ENCODE measurements around the gene CTCF.

Gene CTCF

GRCh38 chr16:67594956-67595355 is 32.6 kb downstream of the CTCF start:
- DNase-seq (ENCODE audit: low read depth): no peak

- DNase-seq (ENCODE audit: low read depth): no peak
Observed at GRCh38 chr16:67598527-67598926, 36.2 kb downstream of the CTCF start.

DNA sequence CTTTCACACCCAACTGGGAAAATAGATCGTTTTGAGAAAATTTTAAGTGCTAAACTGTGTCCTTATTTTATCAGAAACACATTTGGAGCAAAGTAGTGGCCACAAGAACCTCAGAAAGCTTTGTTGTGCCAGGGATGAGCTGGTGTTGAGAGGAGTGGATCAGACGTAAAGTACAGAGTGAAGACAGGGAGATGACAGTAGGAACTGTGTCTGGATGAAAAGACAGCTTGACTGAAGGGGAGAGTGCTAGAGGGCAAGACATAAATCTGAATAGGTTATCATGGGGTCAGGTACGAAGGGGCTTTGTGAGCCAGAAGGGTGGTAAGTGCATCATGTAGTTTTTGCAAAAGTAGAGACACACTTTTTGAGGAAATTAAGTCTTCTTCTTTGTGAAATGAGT is 43.3 kb downstream of the CTCF start:
- no peak for DNase-seq (ENCODE audit: low read depth)

DNA sequence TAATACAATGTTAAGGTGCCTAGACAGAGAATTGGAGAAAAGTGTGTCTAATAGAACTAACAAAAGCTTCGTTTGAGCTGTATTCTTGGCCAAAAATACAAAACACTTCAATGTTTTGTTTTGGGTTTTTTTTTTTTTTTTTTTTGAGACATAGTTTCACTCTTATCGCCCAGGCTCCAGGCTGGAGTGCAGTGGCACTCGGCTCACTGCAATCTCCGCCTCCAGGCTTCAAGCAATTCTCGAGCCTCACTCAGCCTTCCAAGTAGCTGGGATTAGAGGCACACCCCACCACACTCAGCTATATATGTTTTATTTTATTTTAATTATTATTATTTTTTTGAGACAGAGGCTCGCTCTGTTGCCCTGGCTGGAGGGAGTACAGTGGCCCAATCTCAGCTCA is 44.3 kb downstream of the CTCF start:
- DNase-seq (ENCODE audit: low read depth): no peak

DNA sequence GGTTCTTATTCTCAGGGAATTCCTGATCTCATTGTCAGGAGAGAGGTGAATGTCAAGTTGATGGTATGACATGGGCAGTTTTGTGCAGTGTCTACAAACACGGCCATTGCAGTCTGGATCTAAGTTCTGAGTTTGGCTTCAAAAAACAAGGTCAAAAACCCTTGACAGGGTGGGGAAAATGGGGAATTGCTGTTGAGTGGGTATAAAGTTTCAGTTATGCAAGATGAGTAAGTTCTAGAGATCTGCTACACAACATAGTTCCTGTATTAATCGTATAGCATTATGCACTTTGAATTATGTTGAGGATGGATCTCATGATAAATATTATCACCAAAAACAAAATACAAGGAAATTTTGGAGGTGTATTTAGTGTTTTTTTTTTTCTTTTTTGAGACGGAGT is 46.0 kb downstream of the CTCF start:
- DNase-seq (ENCODE audit: low read depth): no peak

DNA sequence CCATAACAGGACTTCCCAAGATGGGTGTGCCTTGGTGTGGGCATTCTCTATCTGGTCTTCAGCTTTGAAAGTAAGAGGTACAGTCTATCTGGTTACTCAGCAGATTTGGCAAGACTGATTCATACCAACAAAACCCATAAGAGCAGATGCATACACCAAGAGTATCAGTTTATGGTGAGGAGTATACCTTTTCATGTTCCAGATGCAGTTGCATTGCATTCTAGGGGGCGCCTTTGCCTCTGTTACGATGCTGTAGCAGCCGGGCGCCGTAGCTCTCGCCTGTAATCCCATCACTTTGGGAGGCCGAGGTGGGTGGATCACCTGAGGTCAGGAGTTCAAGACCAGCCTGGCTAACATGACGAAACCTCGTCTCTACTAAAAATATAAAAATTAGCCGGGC is 51.5 kb downstream of the CTCF start:
- no peak for DNase-seq (ENCODE audit: low read depth)

DNA sequence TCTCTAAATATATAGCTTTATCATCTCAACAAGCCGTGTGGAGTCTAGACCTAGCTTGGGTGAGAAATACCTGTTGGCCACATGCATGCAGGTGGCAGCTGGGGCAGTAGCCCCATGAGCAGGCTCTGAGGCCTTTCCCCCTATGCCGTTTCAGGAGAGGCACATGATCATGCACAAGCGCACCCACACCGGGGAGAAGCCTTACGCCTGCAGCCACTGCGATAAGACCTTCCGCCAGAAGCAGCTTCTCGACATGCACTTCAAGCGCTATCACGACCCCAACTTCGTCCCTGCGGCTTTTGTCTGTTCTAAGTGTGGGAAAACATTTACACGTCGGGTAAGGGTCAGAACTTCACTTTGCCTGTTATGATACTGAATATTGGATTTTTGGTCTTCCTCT is 65.9 kb downstream of the CTCF start:
- no peak for DNase-seq (ENCODE audit: low read depth)

DNA sequence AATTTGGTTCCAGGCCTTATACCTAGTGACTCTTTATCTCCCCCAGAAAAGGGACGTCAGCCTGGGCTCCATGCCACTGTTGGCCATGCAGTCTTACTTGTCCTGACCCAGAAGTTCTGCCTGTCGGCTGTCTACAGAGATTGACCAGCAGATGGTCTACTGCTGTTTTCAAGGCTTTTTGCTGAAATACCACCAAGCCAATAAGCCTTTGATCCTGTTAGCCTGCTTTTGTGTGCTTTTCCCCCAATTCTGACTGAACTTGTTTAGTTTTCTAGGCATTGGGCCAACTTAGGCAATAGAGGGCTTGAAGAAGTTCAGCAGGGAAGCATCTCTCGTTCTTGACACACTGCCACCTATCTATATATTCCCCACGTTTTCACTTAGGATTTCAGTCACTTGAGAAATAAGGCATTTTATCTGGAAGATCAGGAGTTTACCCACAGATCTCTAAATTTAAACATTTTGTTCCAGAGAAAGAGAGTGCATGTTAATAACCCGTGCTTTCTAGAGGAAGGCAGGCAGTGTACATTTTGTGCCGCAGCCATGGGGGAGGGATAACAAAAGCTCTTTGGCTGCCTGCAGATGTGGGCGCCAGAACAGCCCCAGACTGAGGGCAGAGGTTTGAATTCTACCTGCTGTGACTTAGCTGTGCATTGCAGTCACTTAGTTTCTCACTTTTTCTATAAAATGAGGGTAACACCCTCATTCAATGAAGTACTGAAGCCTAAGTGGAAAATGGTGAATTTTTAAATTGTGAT is 70.3 kb downstream of the CTCF start:
- DNase-seq (ENCODE audit: low read depth): no peak

DNA sequence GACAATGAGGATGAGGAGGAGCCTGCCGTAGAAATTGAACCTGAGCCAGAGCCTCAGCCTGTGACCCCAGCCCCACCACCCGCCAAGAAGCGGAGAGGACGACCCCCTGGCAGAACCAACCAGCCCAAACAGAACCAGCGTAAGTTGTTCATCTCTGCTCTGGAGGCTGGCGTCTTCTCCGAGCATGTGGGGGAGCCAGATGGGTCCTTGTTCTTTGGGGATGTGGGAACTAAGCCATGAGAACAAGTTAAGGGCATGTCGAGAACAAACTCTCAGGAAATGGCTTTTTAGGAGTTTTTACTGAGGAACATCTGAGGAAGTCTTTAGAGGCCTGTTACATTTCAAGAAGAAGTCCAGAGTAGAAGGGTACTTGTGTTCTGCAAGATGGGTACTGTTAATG is 74.4 kb downstream of the CTCF start:
- no peak for DNase-seq (ENCODE audit: low read depth)

DNA sequence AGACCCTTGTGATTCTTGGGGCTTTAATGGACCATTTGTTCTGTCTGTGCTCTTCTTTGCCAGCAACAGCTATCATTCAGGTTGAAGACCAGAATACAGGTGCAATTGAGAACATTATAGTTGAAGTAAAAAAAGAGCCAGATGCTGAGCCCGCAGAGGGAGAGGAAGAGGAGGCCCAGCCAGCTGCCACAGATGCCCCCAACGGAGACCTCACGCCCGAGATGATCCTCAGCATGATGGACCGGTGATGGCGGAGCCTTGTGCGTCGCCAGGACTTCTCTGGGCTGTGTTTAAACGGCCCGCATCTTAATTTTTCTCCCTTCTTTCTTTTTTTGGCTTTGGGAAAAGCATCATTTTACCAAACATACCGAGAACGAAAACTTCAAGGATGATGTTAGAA is 75.3 kb downstream of the CTCF start:
- DNase-seq (ENCODE audit: low read depth): no peak

- DNase-seq (ENCODE audit: low read depth): no peak
Observed at GRCh38 chr16:67641779-67642708, 79.7 kb downstream of the CTCF start.

- DNase-seq (ENCODE audit: low read depth): no peak
Observed at GRCh38 chr16:67644038-67644437, 81.7 kb downstream of the CTCF start.

DNA sequence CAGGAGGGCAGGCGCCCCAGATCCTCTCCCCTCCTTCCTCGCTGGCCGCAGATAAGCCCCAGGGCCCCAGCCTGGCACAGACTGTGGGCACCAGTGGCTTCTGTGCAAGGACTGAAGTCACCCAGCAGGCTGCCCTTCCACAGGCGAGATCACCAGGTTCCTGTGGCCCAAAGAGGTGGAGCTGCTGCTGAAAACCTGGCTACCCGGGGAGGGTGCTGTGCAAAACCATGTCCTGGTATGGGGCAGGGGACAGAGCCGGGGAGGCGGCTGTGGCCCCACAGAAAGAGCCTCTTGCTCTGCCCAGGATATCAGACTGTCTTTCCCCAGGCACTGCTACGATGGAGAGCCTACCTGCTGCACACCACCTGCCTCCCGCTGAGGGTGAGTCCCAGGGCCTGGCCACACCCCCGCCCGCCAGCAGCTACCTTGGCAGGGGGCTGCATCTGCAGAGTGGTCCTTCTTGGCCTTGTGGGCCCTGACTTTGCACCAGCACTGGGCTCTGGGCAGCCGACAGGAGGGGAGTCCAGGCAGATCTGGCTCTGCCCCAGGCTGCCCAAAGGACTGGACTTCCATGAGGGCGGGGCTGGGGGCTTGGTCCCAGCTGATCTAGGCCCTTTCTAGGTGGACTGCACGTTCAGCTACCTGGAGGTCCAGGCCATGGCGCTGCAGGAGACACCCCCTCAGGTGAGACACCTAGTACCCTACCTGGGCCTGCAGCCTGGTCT is 83.2 kb downstream of the CTCF start:
- DNase-seq (ENCODE audit: low read depth): no peak

DNA sequence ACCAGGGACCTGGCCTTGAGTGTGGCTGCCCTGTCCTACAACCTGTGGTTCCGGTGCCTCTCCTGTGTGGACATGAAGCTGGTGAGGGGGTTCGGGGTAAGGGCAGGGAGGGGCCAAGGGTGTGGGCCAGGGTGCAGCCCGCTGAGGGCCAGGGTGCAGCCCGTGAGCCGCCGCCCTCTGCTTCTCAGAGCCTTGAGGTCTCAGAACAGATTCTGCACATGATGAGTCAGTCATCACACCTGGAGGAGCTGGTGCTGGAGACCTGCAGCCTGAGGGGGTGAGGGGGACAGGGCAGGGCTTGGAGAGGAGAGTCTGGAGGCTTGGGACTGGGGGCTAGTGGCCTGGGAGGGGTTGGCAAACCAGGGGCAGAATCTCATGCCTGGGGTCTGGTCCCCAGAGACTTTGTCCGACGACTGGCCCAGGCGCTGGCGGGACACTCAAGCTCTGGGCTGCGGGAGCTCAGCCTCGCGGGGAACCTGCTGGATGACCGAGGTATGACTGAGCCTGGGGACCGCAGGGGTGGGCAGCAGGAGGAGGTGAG is 84.9 kb downstream of the CTCF start:
- DNase-seq (ENCODE audit: low read depth): no peak

DNA sequence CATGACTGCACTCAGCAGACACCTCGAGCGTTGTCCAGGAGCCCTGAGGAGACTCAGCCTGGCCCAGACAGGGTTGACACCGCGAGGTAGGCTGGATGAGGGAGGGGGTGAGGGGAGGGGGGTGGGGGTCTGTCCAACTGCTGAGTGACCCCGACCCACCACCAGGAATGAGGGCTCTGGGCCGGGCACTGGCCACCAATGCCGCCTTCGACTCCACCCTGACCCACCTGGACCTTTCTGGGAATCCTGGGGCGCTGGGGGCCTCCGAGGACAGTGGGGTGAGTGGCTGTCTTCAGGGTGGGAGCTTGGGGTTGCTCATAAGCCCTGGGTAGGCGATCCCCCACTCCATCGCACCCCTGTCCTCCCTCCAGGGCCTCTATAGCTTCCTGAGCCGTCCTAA is 85.4 kb downstream of the CTCF start:
- DNase-seq (ENCODE audit: low read depth): no peak

- no peak for DNase-seq (ENCODE audit: low read depth)
Observed at GRCh38 chr16:67648088-67648763, 85.9 kb downstream of the CTCF start.

DNA sequence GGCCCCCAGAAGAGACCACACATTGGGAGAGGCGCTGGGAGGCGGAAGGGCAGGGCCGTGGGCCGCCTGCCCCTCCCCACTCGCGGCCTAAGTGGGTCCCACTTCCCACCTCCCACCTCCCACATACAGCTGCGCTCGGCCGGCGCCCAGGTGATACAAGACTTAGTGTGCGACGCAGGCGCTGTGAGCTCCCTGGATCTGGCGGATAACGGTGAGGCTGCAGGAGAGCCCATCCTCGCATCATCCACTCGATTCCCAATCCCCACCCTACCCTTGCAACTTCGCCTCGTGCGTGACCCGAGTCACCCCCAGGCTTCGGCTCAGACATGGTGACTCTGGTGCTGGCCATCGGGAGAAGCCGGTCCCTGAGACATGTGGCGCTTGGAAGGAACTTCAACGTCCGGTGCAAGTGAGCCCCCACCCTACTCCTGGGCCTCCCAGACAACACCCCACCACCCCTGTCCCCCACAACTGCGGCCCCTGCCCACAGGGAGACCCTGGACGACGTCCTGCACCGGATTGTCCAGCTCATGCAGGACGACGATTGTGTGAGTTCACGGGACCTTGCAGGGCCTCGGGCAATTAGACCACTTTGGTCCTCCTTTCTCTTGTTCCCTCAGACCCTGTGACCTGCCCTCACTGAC is 86.6 kb downstream of the CTCF start:
- DNase-seq (ENCODE audit: low read depth): no peak

- DNase-seq (ENCODE audit: low read depth): no peak
Observed at GRCh38 chr16:67649494-67649931, 87.2 kb downstream of the CTCF start.

- DNase-seq (ENCODE audit: low read depth): no peak
Observed at GRCh38 chr16:67650023-67650422, 87.7 kb downstream of the CTCF start.

- no peak for DNase-seq (ENCODE audit: low read depth)
Observed at GRCh38 chr16:67651039-67651438, 88.7 kb downstream of the CTCF start.

- no peak for DNase-seq (ENCODE audit: low read depth)
Observed at GRCh38 chr16:67651847-67652246, 89.5 kb downstream of the CTCF start.

Measured in activated T-helper 1 cell treated with Interleukin-2 at 50 U/mL for 16 hours (primary cell).